Gastrocnemius medialis (tissue), 4 donors: ENCODE results near the gene IQCC. TPM values are rescaled to one million over a fixed set of nuclear protein-coding genes. Genes with fewer than 3 reads are reported as not detected.
A peak's percentile ranks its signal among the peaks of the same experiment; 100 is the strongest.

Source experiments
- ATAC-seq, 2 donors: fragments of 150-250 bp; one replicate each; pipeline ENCODE4 v1.9.1; 2016
- DNase-seq, 2 donors: peaks; one replicate each; pipeline ENCODE4 v3.0.0-alpha.2; 2019
- H3K27ac ChIP-seq, 4 donors: fragments of 200-600 bp; sonication (generic); 1 replicate in 1 of 4; 2 replicates in 3 of 4; pipeline ENCODE4 v1.5.1; 2016 to 2018; ENCODE audit warnings: mild to moderate bottlenecking in 2 of 4, moderate library complexity in 1 of 4
- H3K27me3 ChIP-seq, 3 donors: fragments of 200-600 bp; sonication (generic) in 2 of 3; 1 replicate in 1 of 3; 2 replicates in 2 of 3; pipeline versions ENCODE4 v1.5.1 to v1.6.0; 2016 to 2019; ENCODE audit warnings: mild to moderate bottlenecking in 1 of 3, moderate library complexity in 1 of 3
- H3K36me3 ChIP-seq, 2 donors: fragments of 200-600 bp; sonication (generic) in 1 of 2; one replicate each; pipeline ENCODE4 v1.5.1; 2017 to 2018
- H3K4me1 ChIP-seq, 2 donors: fragments of 200-600 bp; sonication (generic) in 1 of 2; one replicate each; pipeline ENCODE4 v1.5.1; 2016 to 2017; ENCODE audit warnings: mild to moderate bottlenecking in 2 of 2
- H3K4me3 ChIP-seq, 4 donors: fragments of 200-600 bp; sonication (generic) in 3 of 4; 1 replicate in 1 of 4; 2 replicates in 3 of 4; pipeline ENCODE4 v1.5.1; 2016 to 2019; ENCODE audit warnings: mild to moderate bottlenecking in 2 of 4
- H3K9me3 ChIP-seq, 3 donors: fragments of 200-600 bp; sonication (generic) in 2 of 3; 1 replicate in 1 of 3; 2 replicates in 2 of 3; pipeline ENCODE4 v1.5.1; 2016 to 2019
- CTCF ChIP-seq, 5 experiments: fragments of 450-650 bp in 3 of 5; fragments of 200-600 bp in 2 of 5; sonication (generic) in 2 of 5; IDR thresholded peaks in 4 of 5; conservative IDR thresholded peaks in 1 of 5; 1 replicate in 4 of 5; 2 replicates in 1 of 5; pipeline ENCODE4 v1.5.1; 2016 to 2019; ENCODE audit warnings: antibody characterized with exemption in 5 of 5, mild to moderate bottlenecking in 3 of 5, moderate library complexity in 3 of 5
- POLR2A ChIP-seq, 2 donors: fragments of 450-650 bp; IDR thresholded peaks; one replicate each; pipeline ENCODE4 v1.6.1; 2017; ENCODE audit warnings: antibody characterized with exemption in 2 of 2, mild to moderate bottlenecking in 2 of 2, moderate library complexity in 2 of 2
- in situ Hi-C, 4 donors: fragments of 200-750 bp; cut with MboI; loops; one replicate each; pipeline versions ENCODE4 v1.15.0 to v1.8.0; 2017; ENCODE audit warnings: low sequenced_read_pairs in 4 of 4
- intact Hi-C: fragments of 100-400 bp; cut with DNase I; formaldehyde crosslinking; loops from one replicate; pipeline ENCODE4 v1.15.1; 2023; ENCODE audit warnings: low total_unique reads
- total RNA-seq, 4 donors: library from RNA; depleted of rRNA; stranded (reverse); fragments of >200 nt; gene quantifications; one replicate each; pipeline versions ENCODE4 v1.1.0 to v1.2.3, GENCODE V29; 2016

The IQCC gene
- total RNA-seq, 4 donors from 2014 or later, result 0.49 to 0.93 (median 0.83) TPM

GRCh38 chr1:32247452-32247851 is 42.0 kb downstream of the IQCC start:
- no peaks in the 10 kb centered on the region for H3K36me3 ChIP-seq
- DNase-seq (no peak), ATAC-seq (no peak)
- H3K27ac ChIP-seq, result peak overlapping the region; percentile 64 to 76 (median 70)
- H3K27me3 ChIP-seq, result no peaks in the 10 kb centered on the region
- H3K4me3 ChIP-seq, result peak overlapping the region in 1 of 4 donors; percentile 3
- intact Hi-C loops (no loop called here), in situ Hi-C loops (no loop called here)
- H3K9me3 ChIP-seq, result no peaks in the 10 kb centered on the region
- H3K4me1 ChIP-seq, result peaks cover 18 to 44% of the 10 kb centered on the region in 2 donors
- no peak for TF ChIP-seq CTCF (IDR thresholded peaks at IDR 0.05 in 4 of 5, conservative IDR thresholded peaks at IDR 0.05 in 1 of 5)
- TF ChIP-seq POLR2A (IDR thresholded peaks at IDR 0.05), result no peak

DNA sequence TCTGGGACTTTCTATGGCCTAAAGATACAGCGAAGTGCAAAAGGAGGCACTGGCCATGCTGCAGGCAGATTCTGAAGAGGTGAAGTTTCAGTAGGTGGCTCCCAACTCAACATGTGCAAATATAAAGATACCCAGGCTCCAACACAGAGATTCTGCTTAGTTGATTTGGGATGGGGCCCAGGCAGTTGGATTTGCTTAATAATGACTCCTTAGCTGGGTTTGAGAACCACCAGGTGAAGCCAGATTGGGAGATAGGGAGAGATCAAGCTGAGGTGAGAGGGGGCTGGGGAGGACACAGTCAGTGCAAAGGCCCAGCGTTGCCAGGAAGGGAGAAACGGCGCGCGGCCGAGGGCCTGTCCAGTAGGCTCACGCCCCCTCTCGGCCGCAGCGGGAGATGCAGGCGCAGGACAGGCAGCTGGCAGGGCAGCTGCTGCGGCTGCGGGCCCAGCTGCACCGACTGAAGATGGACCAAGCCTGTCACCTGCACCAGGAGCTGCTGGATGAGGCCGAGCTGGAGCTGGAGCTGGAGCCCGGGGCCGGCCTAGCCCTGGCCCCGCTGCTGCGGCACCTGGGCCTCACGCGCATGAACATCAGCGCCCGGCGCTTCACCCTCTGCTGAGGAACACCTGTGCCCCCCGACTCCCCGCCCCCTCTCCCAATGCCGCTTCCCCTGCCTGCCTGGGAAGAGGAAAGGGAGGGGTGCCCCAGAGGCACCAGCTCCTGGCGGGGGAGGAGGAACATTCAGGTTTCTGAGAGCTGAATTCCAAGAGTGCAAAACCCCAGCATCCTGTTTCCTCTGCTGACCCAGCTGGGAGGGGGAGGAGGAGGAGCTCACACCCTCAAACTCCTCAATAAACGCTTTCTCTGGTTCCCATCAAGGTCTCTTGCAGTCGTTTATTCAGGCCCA is 42.8 kb downstream of the IQCC start:
- in situ Hi-C loops, result no loop called here

DNA sequence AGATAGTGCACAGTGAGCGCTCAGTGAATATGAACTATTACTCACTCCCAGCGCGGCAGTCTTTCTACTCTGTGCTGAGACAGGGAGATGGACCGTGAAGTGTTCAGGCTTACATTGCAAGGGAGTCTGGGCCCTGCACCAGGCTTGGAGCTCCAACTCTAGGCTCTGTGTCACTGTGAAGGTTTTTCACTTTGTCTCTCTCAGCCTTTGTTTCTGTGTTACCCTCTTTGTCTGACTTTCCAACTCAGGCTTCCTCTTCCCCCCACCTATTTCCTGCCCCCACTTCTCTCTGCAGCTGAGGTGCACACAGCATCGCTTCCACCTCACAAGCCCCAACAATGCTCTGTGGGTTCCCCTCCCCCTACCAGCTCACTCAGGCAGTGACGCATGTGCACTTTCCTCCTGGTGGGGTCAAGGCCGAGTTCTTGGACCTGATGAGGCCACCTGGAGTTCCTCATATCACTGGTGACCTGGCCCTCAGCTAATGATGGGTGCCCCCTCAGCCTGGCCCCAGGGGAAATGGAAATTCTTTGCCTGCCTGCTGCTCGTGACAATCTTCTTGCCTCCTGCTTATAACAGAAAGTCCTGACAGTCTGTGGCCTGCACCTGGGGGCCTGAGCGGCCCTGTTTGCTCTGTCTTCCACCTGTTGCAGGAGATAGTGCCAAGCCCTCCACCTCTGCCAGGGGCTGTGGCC is 44.5 kb downstream of the IQCC start:
- Histone ChIP-seq H3K27me3 (no peaks in the 10 kb centered on the region), H3K4me1 (peaks cover 16 to 49% of the 10 kb centered on the region in 2 donors), H3K9me3 (no peaks in the 10 kb centered on the region), H3K27ac (peak overlapping the region; percentile 64 to 76 (median 70)), H3K36me3 (no peaks in the 10 kb centered on the region), H3K4me3 (no peak overlapping the region)
- intact Hi-C loops, result no loop called here
- TF ChIP-seq CTCF (IDR thresholded peaks at IDR 0.05 in 4 of 5, conservative IDR thresholded peaks at IDR 0.05 in 1 of 5), result no peak
- peak in 1 of 2 donors; percentile 19 for TF ChIP-seq POLR2A (IDR thresholded peaks at IDR 0.05)
- in situ Hi-C loops, result no loop called here
- ATAC-seq (peak; percentile 23 to 35), DNase-seq (peak in 1 of 2 donors; percentile 35)

More for the DNA sequence above, 42.8 kb downstream of the IQCC start:
- no peaks in the 10 kb centered on the region for H3K27me3 ChIP-seq
- intact Hi-C loops, result no loop called here
- peak; percentile 71 to 82 (median 75) for TF ChIP-seq CTCF (IDR thresholded peaks at IDR 0.05 in 4 of 5, conservative IDR thresholded peaks at IDR 0.05 in 1 of 5)
- no peak for TF ChIP-seq POLR2A (IDR thresholded peaks at IDR 0.05)
- no peak overlapping the region for H3K4me3 ChIP-seq
- peaks cover 16 to 50% of the 10 kb centered on the region in 2 donors for H3K4me1 ChIP-seq
- H3K27ac ChIP-seq, result peak overlapping the region; percentile 64 to 76 (median 70)
- DNase-seq (peak; percentile 28 to 70), ATAC-seq (peak; percentile 23 to 63)
- no peaks in the 10 kb centered on the region for H3K36me3 ChIP-seq
- no peaks in the 10 kb centered on the region for H3K9me3 ChIP-seq

GRCh38 chr1:32250893-32251716 is 45.6 kb downstream of the IQCC start, which contains the start of gene LCK:
Gene LCK, plus strand, starts transcription at chr1:32251265. Its CDS starts 23,065 bp downstream, at chr1:32274330.
- DNase-seq (no peak), ATAC-seq (no peak)
- in situ Hi-C loops, result no loop called here
- H3K4me1 ChIP-seq, result peaks cover 16 to 38% of the 10 kb centered on the region in 2 donors
- H3K27me3 ChIP-seq, result no peaks in the 10 kb centered on the region
- H3K9me3 ChIP-seq, result no peaks in the 10 kb centered on the region
- TF ChIP-seq POLR2A (IDR thresholded peaks at IDR 0.05) (no peak), CTCF (IDR thresholded peaks at IDR 0.05 in 4 of 5, conservative IDR thresholded peaks at IDR 0.05 in 1 of 5) (no peak)
- H3K27ac ChIP-seq, result peak within 1 kb of the TSS; percentile 47 to 73 (median 70)
- intact Hi-C loops, result no loop called here
- H3K36me3 ChIP-seq, result no peaks in the 10 kb centered on the region
- no peak within 1 kb of the TSS for H3K4me3 ChIP-seq
